HT-29 (cell line): ENCODE data around the gene ARCN1. TPM values are rescaled to one million over a fixed set of nuclear protein-coding genes. Genes with fewer than 3 reads are reported as not detected.

Experiments
- DNase-seq: peaks from one replicate; pipeline ENCODE4 v3.0.0-alpha.2; 2015; ENCODE audit warnings: low spot score
- total RNA-seq: library from RNA; depleted of rRNA; stranded (reverse); fragments of >200 nt; shearing (Covaris generic); gene quantifications from 2 replicates; pipeline ENCODE4 v1.2.3, GENCODE V29; 2014

ARCN1 gene
- total RNA-seq, 1 experiment from 2014 or later: 84.9 TPM

- peak; percentile 92 for DNase-seq
Observed at GRCh38 chr11:118620529-118621070, 48.4 kb downstream of the ARCN1 start.

- peak; percentile 96 for DNase-seq
Observed at GRCh38 chr11:118621071-118621783, 49.0 kb downstream of the ARCN1 start.

GRCh38 chr11:118621784-118622375 lies 49.7 kb downstream of the ARCN1 start:
- no peak for DNase-seq

- peak; percentile 84 for DNase-seq
Observed at GRCh38 chr11:118622376-118623268, 50.4 kb downstream of the ARCN1 start.

- DNase-seq: peak; percentile 67
Observed at GRCh38 chr11:118623269-118623655, 51.1 kb downstream of the ARCN1 start.

GRCh38 chr11:118625036-118625690 lies 53.0 kb downstream of the ARCN1 start:
- DNase-seq: no peak

GRCh38 chr11:118625976-118626375 lies 53.8 kb downstream of the ARCN1 start:
- DNase-seq: no peak

GRCh38 chr11:118627566-118627965 lies 55.4 kb downstream of the ARCN1 start:
- DNase-seq: no peak

- no peak for DNase-seq
Observed at GRCh38 chr11:118628031-118628430, 55.8 kb downstream of the ARCN1 start.

GRCh38 chr11:118628432-118628831 lies 56.2 kb downstream of the ARCN1 start:
- DNase-seq: no peak

GRCh38 chr11:118628861-118629549 lies 56.8 kb downstream of the ARCN1 start:
- no peak for DNase-seq

GRCh38 chr11:118629761-118630661 lies 57.8 kb downstream of the ARCN1 start:
- DNase-seq: peak; percentile 60

GRCh38 chr11:118631142-118631909 lies 59.1 kb downstream of the ARCN1 start:
- DNase-seq: no peak

- no peak for DNase-seq
Observed at GRCh38 chr11:118632577-118633318, 60.5 kb downstream of the ARCN1 start.

GRCh38 chr11:118633319-118633690 lies 61.1 kb downstream of the ARCN1 start:
- no peak for DNase-seq

GRCh38 chr11:118633979-118634378 lies 61.8 kb downstream of the ARCN1 start:
- no peak for DNase-seq

GRCh38 chr11:118634431-118635236 lies 62.4 kb downstream of the ARCN1 start:
- DNase-seq: peak; percentile 89

GRCh38 chr11:118635237-118635591 lies 63.0 kb downstream of the ARCN1 start:
- no peak for DNase-seq
